Occipital lobe (tissue), 2 donors: ENCODE data around the gene ROCK2. TPM values are rescaled to one million over a fixed set of nuclear protein-coding genes. Genes with fewer than 3 reads are reported as not detected.
"Not testable (repeated sequence)": the region's sequence is repeated elsewhere in the genome, so short reads cannot be mapped to it uniquely, and the experiment has no call there.

Experiments used
- DNase-seq: peaks from one replicate; lab custom pipeline; 2025; lab: John Stamatoyannopoulos, UW
- total RNA-seq: library from RNA; depleted of rRNA; stranded (reverse); fragments of >200 nt; gene quantifications from one replicate; pipeline ENCODE4 v1.2.3, GENCODE V29; 2014

Gene ROCK2
- total RNA-seq, 1 donor from 2014 or later = 68.2 TPM

DNA sequence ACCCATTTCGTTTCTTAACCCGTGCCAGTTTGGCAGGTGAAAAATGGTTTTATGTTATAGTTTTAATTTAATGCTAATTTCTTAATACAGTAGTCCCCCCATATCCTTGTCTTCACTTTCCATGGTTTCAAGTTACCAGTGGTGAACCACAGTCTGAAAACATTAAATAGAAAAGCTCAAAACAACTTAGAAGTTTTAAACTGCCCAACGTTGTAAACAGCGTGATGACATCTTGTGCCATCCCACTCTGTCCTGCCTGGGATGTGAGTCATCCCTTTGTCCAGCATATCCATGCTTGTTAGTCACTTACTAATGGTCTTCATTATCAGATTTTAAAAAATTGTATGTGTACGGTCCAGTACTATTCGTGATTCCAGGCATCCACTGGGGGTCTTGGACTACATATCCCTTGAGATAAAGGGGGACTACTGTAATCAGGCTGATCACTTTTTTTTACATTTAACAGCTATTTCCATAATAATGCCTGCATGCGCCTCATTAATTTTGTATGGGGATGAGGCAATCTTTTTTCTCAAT, 157.3 kb downstream of the ROCK2 start:
- DNase-seq = no peak

DNA sequence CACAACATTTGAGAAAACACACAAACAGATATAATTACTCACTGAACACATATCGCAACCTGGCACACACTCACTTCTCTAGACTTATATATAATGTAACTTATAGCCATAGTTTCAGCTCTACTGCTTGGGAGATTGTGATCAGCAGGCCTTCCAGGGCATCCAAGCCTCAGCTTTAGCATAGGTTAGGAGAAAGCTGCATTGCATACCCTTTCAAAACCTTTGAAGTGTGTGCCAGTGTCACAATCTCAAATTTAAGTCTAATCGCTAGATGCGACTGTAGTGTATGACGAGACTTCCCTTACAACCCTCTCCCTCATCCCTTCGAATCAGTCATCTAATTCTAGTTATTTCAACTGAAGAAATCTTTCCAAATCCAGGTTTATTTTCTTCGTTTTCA, 158.3 kb downstream of the ROCK2 start:
- DNase-seq = no peak

DNA sequence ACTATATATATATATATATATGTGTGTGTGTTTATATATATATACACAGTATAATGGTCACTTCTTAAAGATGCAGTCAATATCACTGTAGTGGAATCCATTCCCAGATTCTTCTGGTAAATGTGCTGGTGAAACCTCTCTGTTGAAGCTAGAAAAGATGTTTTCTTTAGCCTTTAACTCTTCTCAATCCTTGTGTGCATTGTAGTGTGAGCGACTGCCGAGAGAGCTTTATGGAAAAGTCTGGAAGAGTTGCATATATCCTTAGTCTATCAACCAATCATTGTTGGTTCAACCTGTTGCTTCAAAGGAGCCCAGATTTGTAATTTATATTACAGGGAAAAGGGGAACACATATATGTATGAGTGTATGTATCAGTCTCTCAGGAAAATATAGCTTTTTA, 161.5 kb downstream of the ROCK2 start:
- DNase-seq = no peak

DNA sequence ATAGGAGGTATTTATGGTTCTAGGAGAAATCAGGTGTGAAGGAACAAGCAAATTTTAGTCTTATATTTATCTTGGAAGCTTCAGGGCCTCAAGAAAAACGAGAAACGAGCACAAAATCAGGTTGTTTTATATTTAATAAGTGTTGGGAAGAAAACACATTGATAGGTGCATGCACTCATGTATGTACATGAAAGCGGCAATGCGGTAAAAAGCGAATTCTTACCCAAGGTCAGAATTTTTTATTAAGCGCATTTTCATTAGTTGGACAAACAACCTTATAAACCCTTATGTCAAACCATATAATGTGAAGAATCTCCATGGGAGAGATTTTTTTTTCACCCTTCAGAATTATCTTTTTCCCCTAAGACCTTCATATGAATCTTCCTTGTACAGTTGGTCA, 163.8 kb downstream of the ROCK2 start:
- no peak for DNase-seq

DNA sequence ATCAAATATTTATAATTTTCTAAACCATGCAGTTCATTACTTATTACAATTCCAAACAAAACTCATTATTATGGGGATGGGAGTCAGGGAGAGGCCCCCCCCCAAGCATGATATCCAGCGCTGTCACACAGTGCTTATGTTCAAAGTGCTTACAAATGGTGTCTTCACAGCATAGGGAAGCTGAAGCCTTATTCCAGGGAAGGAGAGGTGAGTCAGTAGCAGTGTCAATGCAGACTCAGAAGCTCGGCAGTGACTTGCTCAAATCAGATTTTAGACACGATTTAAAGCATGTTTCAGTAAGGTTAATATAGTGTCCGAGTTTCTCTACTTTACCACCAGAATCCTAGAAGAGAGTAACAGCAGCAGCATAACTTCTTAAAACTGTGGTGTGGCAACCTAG, 164.5 kb downstream of the ROCK2 start:
- DNase-seq = no peak

DNA sequence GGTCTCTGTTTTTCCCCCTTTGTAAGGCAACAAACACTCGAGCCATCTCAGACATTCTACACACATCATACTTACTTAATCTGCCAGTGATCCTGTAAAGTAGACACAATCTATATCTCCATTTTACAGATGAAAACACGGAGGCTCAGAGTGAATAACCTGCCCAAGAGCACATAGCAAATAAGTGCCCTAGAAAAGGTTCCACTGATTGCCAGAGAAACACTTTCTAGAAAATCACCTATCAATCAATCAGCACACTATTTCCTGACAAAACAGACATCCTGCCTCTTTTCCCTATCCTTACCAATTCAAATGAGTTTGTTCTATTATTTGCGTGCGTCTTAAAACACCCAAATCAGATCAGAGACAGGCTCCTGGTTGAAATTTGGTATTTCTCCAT, 165.2 kb downstream of the ROCK2 start:
- no peak for DNase-seq

DNA sequence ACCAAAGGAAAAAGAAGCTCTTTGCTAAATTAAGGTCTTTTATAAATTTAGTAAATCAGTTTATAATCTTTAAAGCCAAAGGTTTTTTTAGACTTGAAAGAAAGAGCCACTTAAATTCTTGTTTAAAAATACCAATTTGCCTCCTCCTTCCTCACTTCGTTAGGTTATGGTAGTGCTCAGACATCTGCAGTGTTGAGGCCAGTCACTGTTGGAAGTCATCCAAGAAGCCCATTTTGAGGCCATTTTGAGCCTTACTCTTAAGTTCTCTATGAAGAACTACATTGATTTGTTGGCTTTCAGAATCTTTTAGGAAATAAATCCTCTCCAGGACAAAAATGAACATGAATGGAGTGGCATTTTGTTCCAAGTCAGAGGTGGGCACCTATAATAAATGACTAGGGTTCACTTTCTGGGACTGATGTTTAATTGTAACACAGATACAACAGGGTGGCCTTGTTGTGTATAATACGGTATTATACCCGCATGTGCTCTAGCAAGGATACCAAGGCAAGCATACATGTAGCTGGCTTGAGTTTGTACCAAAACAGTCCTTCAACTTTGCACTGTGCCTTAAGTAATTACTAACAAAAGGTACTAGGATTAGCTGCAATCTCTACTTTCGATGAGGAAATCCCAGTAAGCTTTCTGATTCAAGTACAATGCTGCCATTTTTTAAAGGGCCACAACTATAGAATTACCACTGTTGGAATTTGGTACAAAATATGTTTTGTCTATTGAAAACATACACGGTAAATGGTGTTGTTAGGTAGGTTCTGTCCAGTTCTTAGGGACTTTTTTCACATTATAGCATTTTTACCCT, 166.4 kb downstream of the ROCK2 start:
- no peak for DNase-seq

DNA sequence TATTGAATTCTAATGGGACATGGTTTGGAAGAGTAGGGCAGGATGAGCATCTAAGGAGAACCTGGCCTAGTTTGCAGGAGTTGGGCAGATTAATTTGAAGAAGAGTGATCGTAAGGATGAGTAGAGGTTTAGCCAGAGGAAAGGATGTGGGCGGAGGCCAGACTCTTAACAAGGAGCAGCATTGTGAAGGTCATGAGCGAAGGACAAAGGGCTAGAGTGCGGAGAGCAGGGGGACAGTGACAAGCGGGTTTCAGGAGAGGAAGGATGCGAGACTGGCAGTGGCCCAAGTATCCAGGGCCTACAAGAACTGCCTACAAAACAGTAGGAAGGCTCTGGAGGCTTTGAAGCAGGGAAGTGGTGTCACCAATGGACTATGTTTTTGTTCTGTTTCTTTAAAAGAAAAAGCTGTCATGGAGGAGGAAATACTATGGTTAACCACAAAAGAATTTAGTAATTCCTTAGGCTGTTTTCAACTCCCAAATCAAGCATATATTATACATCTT, 169.1 kb downstream of the ROCK2 start:
- DNase-seq = no peak

DNA sequence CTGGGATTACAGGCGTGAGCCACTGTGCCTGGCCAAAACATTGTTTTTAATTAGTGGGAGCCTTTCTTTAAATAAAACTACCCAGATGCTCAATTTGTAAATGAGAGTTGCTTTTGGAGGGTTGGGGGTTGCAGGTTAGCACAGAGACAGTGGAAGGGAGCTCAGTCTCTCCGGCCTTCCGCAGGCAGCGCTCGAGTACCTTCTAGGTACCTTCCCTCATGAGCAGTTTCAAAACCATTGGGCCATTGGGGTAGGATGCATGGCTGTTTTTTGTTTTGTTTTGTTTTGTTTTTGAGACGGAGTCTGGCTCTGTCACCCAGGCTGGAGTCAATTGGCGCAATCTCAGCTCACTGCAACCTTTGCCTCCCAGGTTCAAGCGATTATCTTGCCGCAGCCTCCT, 170.2 kb downstream of the ROCK2 start:
- no peak for DNase-seq

DNA sequence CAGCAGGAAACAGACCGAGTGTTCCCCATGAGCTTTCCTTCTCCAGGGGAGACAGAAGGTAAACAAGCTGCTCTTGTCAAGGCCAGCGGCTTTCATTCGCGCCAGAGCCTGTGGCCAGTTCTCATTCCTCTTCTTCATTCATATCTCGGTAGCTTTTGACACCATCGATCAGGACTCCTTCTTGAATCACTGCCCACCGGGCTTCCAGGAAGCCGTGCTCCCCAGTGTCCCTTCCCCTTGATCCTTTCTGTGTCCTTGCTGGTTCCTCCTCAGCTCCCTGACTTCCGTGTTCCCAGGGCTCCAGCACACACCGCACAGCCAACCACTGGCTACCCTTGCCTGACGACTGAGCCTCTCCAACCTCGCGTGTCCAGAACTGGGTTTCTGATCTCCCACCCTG, 175.1 kb downstream of the ROCK2 start:
- no peak for DNase-seq

DNA sequence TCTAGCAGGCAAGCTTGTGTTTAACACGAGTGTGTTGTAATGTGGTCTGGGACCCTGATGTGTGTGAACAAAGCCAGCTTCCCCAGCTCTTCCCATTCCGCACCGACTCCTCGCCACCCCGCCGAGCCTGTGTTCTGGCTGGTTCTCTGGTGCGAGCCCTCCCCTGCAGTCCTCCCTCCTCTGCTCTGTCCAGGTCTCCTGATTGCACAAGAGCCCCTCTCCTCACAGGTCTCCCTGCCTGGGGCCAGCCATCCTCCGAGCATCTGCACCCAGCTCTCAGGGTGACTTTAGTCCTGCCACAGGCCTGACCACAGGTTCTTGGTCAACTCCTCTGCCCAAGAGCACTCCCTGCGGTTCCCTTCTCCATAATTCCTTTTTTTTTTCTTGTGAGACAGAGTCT, 175.9 kb downstream of the ROCK2 start:
- no peak for DNase-seq

DNA sequence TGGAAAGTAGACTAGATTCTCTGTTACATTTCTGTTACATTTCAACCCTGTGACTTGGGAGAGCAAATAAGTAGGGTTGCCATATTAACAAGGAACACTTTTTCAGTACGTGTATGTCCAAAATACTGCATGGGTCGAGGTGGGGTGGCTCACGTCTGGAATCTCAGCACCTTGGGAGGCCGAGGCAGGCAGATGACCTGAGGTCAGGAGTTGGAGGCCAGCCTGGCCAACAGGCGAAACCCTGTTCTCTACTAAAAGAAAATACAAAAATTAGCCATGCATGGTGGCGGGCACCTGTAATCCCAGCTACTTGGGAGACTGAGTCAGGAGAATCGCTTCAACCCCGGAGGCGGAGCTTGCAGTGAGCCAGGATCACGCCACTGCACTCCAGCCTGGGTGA, 178.0 kb downstream of the ROCK2 start:
- no peak for DNase-seq

DNA sequence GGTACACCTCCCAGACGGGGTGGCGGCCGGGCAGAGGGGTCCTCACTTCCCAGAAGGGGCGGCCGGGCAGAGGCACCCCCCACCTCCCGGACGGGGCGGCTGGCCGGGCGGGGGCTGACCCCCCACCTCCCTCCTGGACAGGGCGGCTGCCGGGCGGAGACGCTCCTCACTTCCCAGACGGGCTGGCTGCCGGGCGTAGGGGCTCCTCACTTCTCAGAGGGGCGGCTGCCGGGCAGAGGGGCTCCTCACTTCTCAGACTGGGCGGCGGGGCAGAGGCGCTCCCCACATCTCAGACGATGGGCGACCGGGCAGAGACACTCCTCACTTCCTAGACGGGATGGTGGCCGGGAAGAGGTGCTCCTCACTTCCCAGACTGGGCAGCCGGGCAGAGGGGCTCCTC, 179.4 kb downstream of the ROCK2 start:
- not testable (repeated sequence) for DNase-seq

DNA sequence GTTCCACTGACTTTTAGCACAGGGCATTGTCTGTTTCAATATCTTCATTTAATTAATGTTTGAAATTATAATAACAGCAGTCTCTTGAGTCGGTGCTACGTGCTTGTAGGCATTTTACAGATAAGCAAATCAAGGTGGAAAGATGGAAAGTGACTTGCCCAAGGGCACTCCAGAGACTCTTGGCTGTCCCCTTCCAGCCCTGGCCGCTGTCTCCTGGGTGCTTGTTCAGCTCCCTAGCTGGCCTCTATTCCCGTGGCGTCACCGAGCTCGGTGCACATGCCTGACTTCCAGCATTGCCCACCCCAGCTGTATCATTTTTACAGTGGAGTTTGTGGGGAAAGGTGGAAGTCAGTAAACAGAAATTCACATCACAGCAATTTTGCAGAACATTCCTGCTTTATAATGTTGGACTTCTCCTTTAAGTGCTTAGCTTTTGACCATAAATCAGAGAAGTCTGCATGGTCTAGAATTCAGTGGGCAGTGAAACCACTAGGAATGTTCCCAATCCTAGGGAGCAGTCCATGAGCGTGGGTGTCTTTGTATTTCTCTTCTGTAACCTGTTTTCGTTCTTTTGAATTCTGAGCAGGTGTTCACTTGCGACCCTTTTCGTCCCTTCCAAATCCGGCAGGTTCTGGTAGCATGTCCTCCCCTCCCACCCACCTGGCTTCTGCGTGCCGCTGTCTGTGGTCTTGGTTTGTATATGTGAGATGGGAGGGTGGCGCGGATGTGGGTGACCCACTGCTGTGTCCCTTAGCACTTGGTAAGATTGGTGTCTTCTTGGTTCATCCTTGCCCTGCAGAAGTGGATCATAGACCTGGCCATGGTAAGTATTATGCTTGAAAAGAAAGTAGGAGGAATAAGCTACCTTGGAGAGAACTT, 180.8 kb downstream of the ROCK2 start:
- no peak for DNase-seq

DNA sequence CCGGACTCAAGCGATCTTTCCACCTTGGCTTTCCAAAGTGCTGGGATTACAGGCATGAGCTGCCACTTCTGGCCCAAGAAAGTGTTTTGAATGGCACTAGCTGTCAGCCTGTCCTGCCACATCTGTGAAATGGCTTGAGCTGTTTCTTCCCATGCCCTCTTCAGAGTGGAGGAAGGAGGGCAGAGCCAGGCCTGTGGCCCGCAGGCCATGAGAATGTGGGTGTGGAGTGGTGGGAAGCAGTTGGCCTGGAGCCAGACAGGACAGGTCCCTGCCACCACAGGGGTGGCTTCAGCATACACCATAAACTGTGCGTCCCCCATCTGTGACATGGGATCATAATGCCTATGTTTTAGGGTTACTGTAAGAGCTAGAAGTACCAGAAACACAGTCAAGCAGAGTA, 182.7 kb downstream of the ROCK2 start:
- no peak for DNase-seq

DNA sequence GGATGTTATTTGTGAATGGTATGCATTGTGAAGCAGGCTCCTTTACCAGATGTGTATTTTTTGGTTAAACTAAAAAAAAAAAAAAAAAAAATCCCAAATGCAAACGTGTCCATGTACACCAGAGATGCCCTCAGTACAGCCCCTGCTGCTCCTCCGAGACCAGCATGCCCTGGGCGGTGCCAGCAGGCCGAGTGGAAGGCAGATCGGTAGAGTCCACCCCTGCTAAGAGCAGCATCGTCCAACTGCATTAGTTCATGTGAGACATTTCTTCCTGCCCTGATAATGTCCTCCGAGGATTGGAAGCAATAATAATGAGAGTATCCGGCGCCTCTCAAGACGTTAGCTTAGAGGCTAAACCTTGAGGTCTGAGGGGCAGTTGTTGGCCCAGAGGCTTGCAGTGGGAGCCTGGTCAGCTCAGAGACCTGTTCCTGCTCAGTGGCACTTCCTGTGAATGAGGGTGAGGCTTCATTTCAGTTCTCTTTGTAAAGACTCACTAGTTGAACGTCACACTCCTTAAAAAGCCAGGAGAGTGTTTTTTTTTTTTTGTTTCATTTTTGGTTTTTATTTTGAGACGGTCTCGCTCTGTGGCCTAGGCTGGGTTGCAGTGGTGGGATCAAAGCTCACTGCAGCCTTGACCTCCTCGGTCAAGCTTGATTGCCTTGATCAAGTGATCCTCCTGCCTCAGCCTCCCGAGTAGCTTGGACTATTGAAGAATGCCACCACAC, 183.5 kb downstream of the ROCK2 start:
- no peak for DNase-seq

DNA sequence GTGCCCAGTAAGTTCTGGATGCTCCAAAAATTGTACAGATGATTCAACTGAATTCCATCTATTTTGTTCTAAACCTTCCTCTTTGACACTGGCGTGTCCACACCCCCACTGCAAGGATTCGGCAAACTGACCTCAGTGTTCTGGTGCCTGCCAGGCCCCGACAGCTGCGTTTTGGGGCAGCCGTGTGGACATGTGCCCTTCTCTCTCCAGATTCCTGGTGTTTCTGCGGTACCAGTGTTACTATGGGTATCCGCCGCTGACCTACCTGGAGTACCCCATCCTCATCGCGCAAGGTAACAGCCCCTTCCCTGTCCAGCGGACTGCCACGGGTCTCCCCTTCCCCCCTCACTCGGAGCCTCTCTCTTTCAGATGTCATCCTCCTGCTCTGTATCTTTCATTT, 184.2 kb downstream of the ROCK2 start:
- no peak for DNase-seq

DNA sequence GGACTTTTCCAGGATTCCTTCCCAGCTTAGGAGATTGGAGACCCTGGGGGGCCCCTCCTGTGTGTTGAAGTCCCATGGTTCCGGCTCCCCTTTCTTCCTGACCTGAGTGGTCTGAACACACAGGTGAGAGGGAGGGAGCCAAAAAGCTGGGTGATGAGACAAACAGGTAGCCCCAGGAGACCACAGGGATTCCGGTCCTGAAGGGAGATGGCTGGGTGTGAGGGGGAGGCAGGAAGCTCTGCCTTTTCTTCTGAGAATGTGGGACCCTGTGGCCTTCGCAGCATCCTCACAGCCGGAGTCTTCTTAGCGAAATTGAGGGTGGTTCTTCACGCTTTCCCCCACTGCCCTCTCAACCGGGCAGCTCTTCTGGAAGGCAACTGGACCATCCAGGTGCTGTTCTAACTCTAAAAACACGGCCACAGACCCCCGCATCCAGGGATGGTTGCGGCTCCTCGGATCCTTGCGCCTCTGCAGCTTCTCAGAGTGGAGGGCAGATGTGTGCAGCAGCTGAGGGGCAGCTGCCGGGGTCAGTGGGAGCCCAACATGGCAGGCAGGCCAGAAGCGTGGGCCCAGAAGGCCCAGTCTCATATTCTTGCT, 184.8 kb downstream of the ROCK2 start:
- no peak for DNase-seq

DNA sequence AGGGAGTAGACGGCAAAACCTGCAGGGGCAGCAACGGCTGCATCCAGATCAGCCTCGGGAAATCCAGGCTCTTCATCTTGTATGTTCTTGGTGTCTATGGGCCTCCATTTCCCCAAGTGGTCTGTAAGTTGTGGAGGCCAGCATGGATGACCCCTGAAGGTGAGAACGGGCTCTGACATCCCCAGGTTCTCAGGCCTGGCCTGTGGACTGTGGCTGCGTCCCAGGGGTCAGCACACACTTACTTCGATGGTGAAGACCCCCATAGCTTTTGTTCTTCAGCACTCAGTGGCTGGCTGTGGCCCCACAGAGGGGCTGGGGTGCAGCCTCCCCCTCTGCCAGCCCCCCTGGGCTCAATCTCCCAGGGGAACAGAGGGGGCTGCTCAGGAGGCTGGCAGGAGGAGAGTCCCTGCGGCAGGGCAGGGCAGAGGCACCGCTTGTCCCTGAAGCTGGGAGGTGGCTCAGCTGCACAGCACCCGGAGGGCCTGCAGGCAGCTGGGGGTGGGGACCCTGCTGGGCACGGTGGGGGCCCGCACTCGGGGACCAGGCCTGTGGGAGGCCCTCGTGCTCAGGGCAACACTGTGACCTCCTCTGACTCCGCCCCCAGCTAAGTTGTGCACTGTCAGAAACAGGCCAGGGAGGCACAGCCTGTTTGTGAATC, 185.4 kb downstream of the ROCK2 start:
- no peak for DNase-seq

DNA sequence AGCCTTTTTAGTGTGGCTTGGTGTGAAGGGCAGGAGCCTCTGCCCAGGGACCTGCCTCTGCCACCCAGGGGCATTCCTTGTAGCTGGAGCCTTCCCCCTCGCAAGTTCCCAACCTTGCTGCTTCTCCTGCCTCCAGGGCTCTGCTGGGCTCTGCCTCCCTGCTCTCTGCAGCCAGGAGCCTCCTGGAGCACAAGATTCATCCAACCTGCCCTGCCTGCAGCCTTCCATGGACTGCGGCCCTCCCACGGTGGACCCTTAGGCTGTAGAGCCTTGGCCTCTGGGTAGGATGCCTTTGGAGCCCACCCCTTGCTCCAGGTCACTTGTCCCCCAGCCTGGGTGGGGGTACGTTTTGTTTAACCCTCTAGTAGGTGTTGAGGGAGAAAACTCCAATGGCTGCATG, 186.7 kb downstream of the ROCK2 start:
- no peak for DNase-seq

DNA sequence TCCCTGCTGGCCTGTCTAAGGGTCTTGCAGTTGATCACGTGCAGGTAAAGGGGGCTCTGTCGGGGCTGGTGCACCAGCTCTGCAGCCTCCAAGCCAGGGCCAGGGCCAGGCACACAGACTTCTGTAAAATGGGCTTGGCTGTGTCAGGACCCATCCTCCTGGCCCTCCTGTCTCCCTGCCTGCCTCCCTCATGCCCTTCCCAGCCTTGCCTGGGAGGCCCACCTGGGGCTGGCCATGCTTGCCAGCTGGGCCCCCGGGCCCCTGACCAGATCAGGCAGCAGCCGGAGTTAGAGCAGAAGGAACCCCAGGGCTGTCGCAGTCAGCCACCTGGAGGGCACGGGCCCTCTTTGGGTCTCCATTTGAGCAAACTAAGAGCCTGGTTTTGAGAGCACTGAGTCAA, 187.1 kb downstream of the ROCK2 start:
- no peak for DNase-seq
